H1 (cell line): ENCODE results near the gene DOCK3. TPM values are rescaled to one million over a fixed set of nuclear protein-coding genes. Genes with fewer than 3 reads are reported as not detected.

Experiments
- KDM5A ChIP-seq: fragments of 200-600 bp; IDR thresholded peaks from 2 replicates; pipeline ENCODE4 v1.7.1; 2012; ENCODE audit warnings: mild to moderate bottlenecking, low read length, inconsistent platforms, mixed read lengths
- NANOG ChIP-seq: IDR thresholded peaks from 2 replicates; pipeline ENCODE4 v1.6.1; 2011; ENCODE audit warnings: low read length, low read depth, mild to moderate bottlenecking, inconsistent platforms; ENCODE audit not compliant: insufficient read depth, poor library complexity, severe bottlenecking
- polyA plus RNA-seq, 7 experiments: library from polyadenylated mRNA; depleted of rRNA in 3 of 7; stranded (reverse) in 5 of 7; unstranded in 2 of 7; fragments of >200 nt in 5 of 7; fragments of 200-250 nt in 2 of 7; gene quantifications; 1 replicate in 5 of 7; 2 replicates in 1 of 7; 4 replicates in 1 of 7; pipeline versions ENCODE4 v1.2.1 to v1.2.3, GENCODE V29; 2011 to 2013; ENCODE audit warnings: missing spikeins in 2 of 7, mixed read lengths in 2 of 7
- total RNA-seq: library from RNA; stranded (reverse); fragmentation: NEBNext Ultra II Directional; extraction: Animal tissue kit (Norgen Biotek cat#: 25700); gene quantifications from 2 replicates; pipeline ENCODE4 v1.2.1, GENCODE V29; 2021
- TF ChIP-seq, protein P1 (sequence below): fragments of 300-600 bp; sonication (generic); IDR thresholded peaks from 2 replicates; pipeline ENCODE4 v1.7.1; 2012; ENCODE audit warnings: low read length, moderate library complexity, mild to moderate bottlenecking, inconsistent platforms; ENCODE audit not compliant: insufficient replicate concordance

The DOCK3 gene
- total and polyA plus RNA-seq, 2 of the 8 experiments (the other 6 are each of a cell fraction or from before 2014, with no cell fraction given) = 2.7 to 5.0 TPM

DNA sequence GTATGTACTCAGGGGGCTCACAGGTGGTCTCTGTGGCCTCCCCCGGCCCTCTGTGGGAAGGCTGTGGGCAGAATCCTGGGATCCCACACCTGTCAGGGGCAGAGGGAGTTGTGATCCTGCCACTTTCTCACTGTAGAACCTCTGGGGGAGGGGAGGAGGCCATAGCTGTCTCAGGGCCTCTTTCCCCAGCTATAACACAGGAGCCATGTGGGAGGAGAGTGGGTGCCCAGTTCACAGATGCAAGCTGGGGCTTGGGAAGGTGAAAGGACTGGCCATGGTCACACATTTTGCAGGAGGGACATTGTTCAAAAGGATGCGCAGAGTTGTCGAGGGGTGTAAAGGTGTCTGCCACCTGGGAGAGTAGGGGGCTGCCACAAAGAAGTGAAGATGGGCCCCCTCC lies 46.1 kb upstream of the DOCK3 start (continued):
- TF ChIP-seq, protein P1, sequence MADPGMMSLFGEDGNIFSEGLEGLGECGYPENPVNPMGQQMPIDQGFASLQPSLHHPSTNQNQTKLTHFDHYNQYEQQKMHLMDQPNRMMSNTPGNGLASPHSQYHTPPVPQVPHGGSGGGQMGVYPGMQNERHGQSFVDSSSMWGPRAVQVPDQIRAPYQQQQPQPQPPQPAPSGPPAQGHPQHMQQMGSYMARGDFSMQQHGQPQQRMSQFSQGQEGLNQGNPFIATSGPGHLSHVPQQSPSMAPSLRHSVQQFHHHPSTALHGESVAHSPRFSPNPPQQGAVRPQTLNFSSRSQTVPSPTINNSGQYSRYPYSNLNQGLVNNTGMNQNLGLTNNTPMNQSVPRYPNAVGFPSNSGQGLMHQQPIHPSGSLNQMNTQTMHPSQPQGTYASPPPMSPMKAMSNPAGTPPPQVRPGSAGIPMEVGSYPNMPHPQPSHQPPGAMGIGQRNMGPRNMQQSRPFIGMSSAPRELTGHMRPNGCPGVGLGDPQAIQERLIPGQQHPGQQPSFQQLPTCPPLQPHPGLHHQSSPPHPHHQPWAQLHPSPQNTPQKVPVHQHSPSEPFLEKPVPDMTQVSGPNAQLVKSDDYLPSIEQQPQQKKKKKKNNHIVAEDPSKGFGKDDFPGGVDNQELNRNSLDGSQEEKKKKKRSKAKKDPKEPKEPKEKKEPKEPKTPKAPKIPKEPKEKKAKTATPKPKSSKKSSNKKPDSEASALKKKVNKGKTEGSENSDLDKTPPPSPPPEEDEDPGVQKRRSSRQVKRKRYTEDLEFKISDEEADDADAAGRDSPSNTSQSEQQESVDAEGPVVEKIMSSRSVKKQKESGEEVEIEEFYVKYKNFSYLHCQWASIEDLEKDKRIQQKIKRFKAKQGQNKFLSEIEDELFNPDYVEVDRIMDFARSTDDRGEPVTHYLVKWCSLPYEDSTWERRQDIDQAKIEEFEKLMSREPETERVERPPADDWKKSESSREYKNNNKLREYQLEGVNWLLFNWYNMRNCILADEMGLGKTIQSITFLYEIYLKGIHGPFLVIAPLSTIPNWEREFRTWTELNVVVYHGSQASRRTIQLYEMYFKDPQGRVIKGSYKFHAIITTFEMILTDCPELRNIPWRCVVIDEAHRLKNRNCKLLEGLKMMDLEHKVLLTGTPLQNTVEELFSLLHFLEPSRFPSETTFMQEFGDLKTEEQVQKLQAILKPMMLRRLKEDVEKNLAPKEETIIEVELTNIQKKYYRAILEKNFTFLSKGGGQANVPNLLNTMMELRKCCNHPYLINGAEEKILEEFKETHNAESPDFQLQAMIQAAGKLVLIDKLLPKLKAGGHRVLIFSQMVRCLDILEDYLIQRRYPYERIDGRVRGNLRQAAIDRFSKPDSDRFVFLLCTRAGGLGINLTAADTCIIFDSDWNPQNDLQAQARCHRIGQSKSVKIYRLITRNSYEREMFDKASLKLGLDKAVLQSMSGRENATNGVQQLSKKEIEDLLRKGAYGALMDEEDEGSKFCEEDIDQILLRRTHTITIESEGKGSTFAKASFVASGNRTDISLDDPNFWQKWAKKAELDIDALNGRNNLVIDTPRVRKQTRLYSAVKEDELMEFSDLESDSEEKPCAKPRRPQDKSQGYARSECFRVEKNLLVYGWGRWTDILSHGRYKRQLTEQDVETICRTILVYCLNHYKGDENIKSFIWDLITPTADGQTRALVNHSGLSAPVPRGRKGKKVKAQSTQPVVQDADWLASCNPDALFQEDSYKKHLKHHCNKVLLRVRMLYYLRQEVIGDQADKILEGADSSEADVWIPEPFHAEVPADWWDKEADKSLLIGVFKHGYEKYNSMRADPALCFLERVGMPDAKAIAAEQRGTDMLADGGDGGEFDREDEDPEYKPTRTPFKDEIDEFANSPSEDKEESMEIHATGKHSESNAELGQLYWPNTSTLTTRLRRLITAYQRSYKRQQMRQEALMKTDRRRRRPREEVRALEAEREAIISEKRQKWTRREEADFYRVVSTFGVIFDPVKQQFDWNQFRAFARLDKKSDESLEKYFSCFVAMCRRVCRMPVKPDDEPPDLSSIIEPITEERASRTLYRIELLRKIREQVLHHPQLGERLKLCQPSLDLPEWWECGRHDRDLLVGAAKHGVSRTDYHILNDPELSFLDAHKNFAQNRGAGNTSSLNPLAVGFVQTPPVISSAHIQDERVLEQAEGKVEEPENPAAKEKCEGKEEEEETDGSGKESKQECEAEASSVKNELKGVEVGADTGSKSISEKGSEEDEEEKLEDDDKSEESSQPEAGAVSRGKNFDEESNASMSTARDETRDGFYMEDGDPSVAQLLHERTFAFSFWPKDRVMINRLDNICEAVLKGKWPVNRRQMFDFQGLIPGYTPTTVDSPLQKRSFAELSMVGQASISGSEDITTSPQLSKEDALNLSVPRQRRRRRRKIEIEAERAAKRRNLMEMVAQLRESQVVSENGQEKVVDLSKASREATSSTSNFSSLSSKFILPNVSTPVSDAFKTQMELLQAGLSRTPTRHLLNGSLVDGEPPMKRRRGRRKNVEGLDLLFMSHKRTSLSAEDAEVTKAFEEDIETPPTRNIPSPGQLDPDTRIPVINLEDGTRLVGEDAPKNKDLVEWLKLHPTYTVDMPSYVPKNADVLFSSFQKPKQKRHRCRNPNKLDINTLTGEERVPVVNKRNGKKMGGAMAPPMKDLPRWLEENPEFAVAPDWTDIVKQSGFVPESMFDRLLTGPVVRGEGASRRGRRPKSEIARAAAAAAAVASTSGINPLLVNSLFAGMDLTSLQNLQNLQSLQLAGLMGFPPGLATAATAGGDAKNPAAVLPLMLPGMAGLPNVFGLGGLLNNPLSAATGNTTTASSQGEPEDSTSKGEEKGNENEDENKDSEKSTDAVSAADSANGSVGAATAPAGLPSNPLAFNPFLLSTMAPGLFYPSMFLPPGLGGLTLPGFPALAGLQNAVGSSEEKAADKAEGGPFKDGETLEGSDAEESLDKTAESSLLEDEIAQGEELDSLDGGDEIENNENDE = no peak
- no peak for TF ChIP-seq KDM5A
- no peak for TF ChIP-seq NANOG
